Gastrocnemius medialis (tissue), 4 donors: ENCODE results near the gene DOK5.

Source experiments
- CTCF ChIP-seq, 5 experiments: fragments of 450-650 bp in 3 of 5; fragments of 200-600 bp in 2 of 5; sonication (generic) in 2 of 5; IDR thresholded peaks in 4 of 5; conservative IDR thresholded peaks in 1 of 5; 1 replicate in 4 of 5; 2 replicates in 1 of 5; pipeline ENCODE4 v1.5.1; 2016 to 2019; ENCODE audit warnings: antibody characterized with exemption in 5 of 5, mild to moderate bottlenecking in 3 of 5, moderate library complexity in 3 of 5
- POLR2A ChIP-seq, 2 donors: fragments of 450-650 bp; IDR thresholded peaks; one replicate each; pipeline ENCODE4 v1.6.1; 2017; ENCODE audit warnings: antibody characterized with exemption in 2 of 2, mild to moderate bottlenecking in 2 of 2, moderate library complexity in 2 of 2

- TF ChIP-seq CTCF (IDR thresholded peaks at IDR 0.05 in 4 of 5, conservative IDR thresholded peaks at IDR 0.05 in 1 of 5) (no peak), POLR2A (IDR thresholded peaks at IDR 0.05) (no peak)
Observed at GRCh38 chr20:54459279-54459678, 16.1 kb upstream of the DOK5 start.
